Astrocyte of the cerebellum (primary cell): ENCODE data around the gene RMC1.

Experiments used
- DNase-seq: peaks from one replicate; pipeline ENCODE4 v3.0.0-alpha.2; 2011; ENCODE audit warnings: low read depth
- H3K4me3 ChIP-seq: 2 replicates; pipeline ENCODE4 v1.5.1; 2011; ENCODE audit warnings: mild to moderate bottlenecking, low read depth, low read length, moderate library complexity
- CTCF ChIP-seq: IDR thresholded peaks from 2 replicates; pipeline ENCODE4 v1.5.1; 2012; ENCODE audit warnings: low read length, low read depth, moderate library complexity, mild to moderate bottlenecking; ENCODE audit errors: missing control alignments
- in situ Hi-C: cut with HindIII; loops from 2 replicates; pipeline ENCODE4 v1.10.0; 2017; ENCODE audit warnings: low sequenced_read_pairs

The RMC1 gene

GRCh38 chr18:23580677-23581367 lies 77.5 kb downstream of the RMC1 start:
- H3K4me3 ChIP-seq, result no peak overlapping the region
- no peak for DNase-seq
- in situ Hi-C loops, result no loop called here
- TF ChIP-seq CTCF, result no peak
